SK-N-SH treated with all-trans-retinoic acid at 6 μM for 48 hours (cell line): Measurements from ENCODE around the gene MAML2.

Experiments used
- ATAC-seq: fragments of 200-7000 bp; cut with Tn5 transposase; 3 replicates; pipeline ENCODE4 v1.9.1; 2020; ENCODE audit warnings: mild to moderate bottlenecking, moderate library complexity
- ARNTL ChIP-seq: fragments of 450-650 bp; formaldehyde crosslinking; IDR thresholded peaks from 2 replicates; pipeline ENCODE4 v1.5.0; 2020; ENCODE audit warnings: low read depth, mild to moderate bottlenecking, moderate library complexity, borderline replicate concordance
- CREB5 ChIP-seq: fragments of 250-450 bp; sonication (Bioruptor Pico); IDR thresholded peaks from 2 replicates; pipeline ENCODE4 v1.5.1; 2020; ENCODE audit warnings: low read depth, mild to moderate bottlenecking, moderate library complexity
- CSDC2 ChIP-seq: fragments of 250-450 bp; sonication (Bioruptor Pico); IDR thresholded peaks from 2 replicates; pipeline ENCODE4 v1.5.0; 2020; ENCODE audit warnings: mild to moderate bottlenecking, moderate library complexity
- CSRNP3 ChIP-seq: fragments of 250-450 bp; sonication (Bioruptor Pico); IDR thresholded peaks from 2 replicates; pipeline ENCODE4 v1.5.1; 2021; ENCODE audit warnings: mild to moderate bottlenecking, moderate library complexity
- ESRRG ChIP-seq: fragments of 250-450 bp; sonication (Bioruptor Pico); IDR thresholded peaks from 2 replicates; pipeline ENCODE4 v1.6.1; 2021; ENCODE audit warnings: mild to moderate bottlenecking
- GLIS3 ChIP-seq: fragments of 250-450 bp; sonication (Bioruptor Pico); IDR thresholded peaks from 2 replicates; pipeline ENCODE4 v1.5.0; 2020; ENCODE audit warnings: mild to moderate bottlenecking, moderate library complexity
- ISL1 ChIP-seq: fragments of 250-450 bp; sonication (Bioruptor Pico); IDR thresholded peaks from 2 replicates; pipeline ENCODE4 v2.1.2; 2022; ENCODE audit warnings: mild to moderate bottlenecking, moderate library complexity
- OSR1 ChIP-seq: fragments of 250-450 bp; sonication (Bioruptor Pico); IDR thresholded peaks from 2 replicates; pipeline ENCODE4 v1.8.0; 2022; ENCODE audit warnings: moderate library complexity, mild to moderate bottlenecking, inconsistent platforms
- POU6F1 ChIP-seq: fragments of 250-450 bp; sonication (Bioruptor Pico); IDR thresholded peaks from 2 replicates; pipeline ENCODE4 v1.8.0; 2021; ENCODE audit warnings: low read depth, mild to moderate bottlenecking, moderate library complexity, borderline replicate concordance
- PPARA ChIP-seq: fragments of 250-450 bp; sonication (Bioruptor Pico); IDR thresholded peaks from 2 replicates; pipeline ENCODE4 v1.5.0; 2020; ENCODE audit warnings: mild to moderate bottlenecking, borderline replicate concordance
- RARB ChIP-seq: fragments of 250-450 bp; sonication (Bioruptor Pico); IDR thresholded peaks from 2 replicates; pipeline ENCODE4 v1.8.0; 2021; ENCODE audit warnings: mild to moderate bottlenecking, moderate library complexity
- SNAI2 ChIP-seq: fragments of 250-450 bp; sonication (Bioruptor Pico); IDR thresholded peaks from 2 replicates; pipeline ENCODE4 v1.5.0; 2020; ENCODE audit warnings: mild to moderate bottlenecking, moderate library complexity
- TCF4 ChIP-seq: fragments of 250-450 bp; sonication (Bioruptor Pico); IDR thresholded peaks from 2 replicates; pipeline ENCODE4 v1.8.0; 2021; ENCODE audit warnings: mild to moderate bottlenecking, moderate library complexity, borderline replicate concordance
- ZC3H10 ChIP-seq: fragments of 250-450 bp; sonication (Bioruptor Pico); IDR thresholded peaks from 2 replicates; pipeline ENCODE4 v1.5.1; 2021; ENCODE audit warnings: mild to moderate bottlenecking, moderate library complexity
- ZFP3 ChIP-seq: fragments of 250-450 bp; sonication (Bioruptor Pico); IDR thresholded peaks from 2 replicates; pipeline ENCODE4 v1.5.0; 2020; ENCODE audit warnings: mild to moderate bottlenecking, moderate library complexity
- ZFP30 ChIP-seq: fragments of 450-650 bp; formaldehyde crosslinking; IDR thresholded peaks from 2 replicates; pipeline ENCODE4 v1.5.0; 2022; ENCODE audit warnings: mild to moderate bottlenecking, moderate library complexity
- ZNF565 ChIP-seq: fragments of 450-650 bp; formaldehyde crosslinking; conservative IDR thresholded peaks from 2 replicates; pipeline ENCODE4 v1.5.0; 2020; ENCODE audit warnings: low read depth, mild to moderate bottlenecking, moderate library complexity
- ZNF8 ChIP-seq: fragments of 450-650 bp; formaldehyde crosslinking; IDR thresholded peaks from 2 replicates; pipeline ENCODE4 v1.5.0; 2020; ENCODE audit warnings: mild to moderate bottlenecking, moderate library complexity
- TF ChIP-seq, protein P1 (sequence below): fragments of 250-450 bp; sonication (Bioruptor Pico); IDR thresholded peaks from 2 replicates; pipeline ENCODE4 v1.8.0; 2020; ENCODE audit warnings: mild to moderate bottlenecking, moderate library complexity, borderline replicate concordance
- TF ChIP-seq, protein P2 (sequence below): fragments of 250-450 bp; sonication (Bioruptor Pico); IDR thresholded peaks from 2 replicates; pipeline ENCODE4 v1.5.0; 2020; ENCODE audit warnings: mild to moderate bottlenecking, moderate library complexity

The MAML2 gene

DNA sequence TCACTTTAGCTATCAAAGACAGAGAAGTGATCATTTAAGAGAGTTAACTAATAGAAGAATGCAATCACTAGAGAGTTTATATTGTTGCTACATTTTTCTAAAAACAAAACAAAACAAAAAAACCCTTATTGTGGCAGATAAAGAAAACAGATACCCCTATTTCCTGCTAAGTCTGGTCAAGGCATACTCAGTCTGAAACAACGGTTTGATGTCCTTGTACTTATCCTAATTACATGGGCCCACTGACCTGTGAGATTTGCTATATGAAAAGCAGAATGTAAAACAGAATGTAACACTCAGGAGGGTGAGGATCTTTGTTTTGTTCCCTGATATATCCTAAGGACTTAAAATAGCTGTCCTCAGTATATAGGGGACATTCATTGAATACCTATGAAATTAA lies 24.6 kb downstream of the MAML2 start:
- TF ChIP-seq ISL1 (CRISPR knock-in tag): no peak
- TF ChIP-seq CSDC2 (CRISPR knock-in tag): no peak
- no peak for TF ChIP-seq ARNTL
- no peak for TF ChIP-seq ZFP3 (CRISPR knock-in tag)
- TF ChIP-seq POU6F1: no peak
- TF ChIP-seq SNAI2 (CRISPR knock-in tag): no peak
- no peak for TF ChIP-seq CSRNP3 (CRISPR knock-in tag)
- no peak for TF ChIP-seq PPARA (CRISPR knock-in tag)
- TF ChIP-seq RARB (CRISPR knock-in tag): no peak
- no peak for ATAC-seq

DNA sequence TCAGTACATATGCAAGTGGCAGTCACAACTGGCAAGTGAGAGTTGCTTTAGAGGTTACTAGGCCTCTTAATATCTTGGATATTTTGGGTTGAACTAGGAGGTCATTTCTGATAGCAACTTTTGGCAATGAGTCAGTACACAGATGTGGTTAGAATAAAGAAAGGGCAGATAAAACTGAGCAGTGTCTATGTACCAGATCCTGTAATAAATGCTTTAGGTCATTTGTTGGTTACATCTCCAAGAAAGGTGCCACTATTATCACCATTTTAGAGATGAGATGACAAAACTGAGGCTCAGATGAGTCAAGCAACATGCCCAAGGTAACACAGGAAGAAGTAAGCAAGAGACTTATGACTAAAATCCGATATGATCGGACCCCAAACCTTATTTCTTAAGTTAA lies 25.0 kb downstream of the MAML2 start:
- TF ChIP-seq CSRNP3 (CRISPR knock-in tag) (no peak), OSR1 (CRISPR knock-in tag) (no peak), ARNTL (no peak), ESRRG (CRISPR knock-in tag) (no peak), RARB (CRISPR knock-in tag) (no peak), PPARA (CRISPR knock-in tag) (no peak), SNAI2 (CRISPR knock-in tag) (no peak), TCF4 (CRISPR knock-in tag) (no peak), CREB5 (CRISPR knock-in tag) (no peak), ZNF8 (CRISPR knock-in tag) (no peak), CSDC2 (CRISPR knock-in tag) (no peak), ZFP3 (CRISPR knock-in tag) (no peak), POU6F1 (no peak), ZNF565 (CRISPR knock-in tag) (no peak), GLIS3 (CRISPR knock-in tag) (no peak), ZC3H10 (no peak), ZFP30 (CRISPR knock-in tag) (no peak)
- TF ChIP-seq, protein P1, sequence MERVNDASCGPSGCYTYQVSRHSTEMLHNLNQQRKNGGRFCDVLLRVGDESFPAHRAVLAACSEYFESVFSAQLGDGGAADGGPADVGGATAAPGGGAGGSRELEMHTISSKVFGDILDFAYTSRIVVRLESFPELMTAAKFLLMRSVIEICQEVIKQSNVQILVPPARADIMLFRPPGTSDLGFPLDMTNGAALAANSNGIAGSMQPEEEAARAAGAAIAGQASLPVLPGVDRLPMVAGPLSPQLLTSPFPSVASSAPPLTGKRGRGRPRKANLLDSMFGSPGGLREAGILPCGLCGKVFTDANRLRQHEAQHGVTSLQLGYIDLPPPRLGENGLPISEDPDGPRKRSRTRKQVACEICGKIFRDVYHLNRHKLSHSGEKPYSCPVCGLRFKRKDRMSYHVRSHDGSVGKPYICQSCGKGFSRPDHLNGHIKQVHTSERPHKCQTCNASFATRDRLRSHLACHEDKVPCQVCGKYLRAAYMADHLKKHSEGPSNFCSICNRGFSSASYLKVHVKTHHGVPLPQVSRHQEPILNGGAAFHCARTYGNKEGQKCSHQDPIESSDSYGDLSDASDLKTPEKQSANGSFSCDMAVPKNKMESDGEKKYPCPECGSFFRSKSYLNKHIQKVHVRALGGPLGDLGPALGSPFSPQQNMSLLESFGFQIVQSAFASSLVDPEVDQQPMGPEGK (CRISPR knock-in tag): no peak
- TF ChIP-seq, protein P2, sequence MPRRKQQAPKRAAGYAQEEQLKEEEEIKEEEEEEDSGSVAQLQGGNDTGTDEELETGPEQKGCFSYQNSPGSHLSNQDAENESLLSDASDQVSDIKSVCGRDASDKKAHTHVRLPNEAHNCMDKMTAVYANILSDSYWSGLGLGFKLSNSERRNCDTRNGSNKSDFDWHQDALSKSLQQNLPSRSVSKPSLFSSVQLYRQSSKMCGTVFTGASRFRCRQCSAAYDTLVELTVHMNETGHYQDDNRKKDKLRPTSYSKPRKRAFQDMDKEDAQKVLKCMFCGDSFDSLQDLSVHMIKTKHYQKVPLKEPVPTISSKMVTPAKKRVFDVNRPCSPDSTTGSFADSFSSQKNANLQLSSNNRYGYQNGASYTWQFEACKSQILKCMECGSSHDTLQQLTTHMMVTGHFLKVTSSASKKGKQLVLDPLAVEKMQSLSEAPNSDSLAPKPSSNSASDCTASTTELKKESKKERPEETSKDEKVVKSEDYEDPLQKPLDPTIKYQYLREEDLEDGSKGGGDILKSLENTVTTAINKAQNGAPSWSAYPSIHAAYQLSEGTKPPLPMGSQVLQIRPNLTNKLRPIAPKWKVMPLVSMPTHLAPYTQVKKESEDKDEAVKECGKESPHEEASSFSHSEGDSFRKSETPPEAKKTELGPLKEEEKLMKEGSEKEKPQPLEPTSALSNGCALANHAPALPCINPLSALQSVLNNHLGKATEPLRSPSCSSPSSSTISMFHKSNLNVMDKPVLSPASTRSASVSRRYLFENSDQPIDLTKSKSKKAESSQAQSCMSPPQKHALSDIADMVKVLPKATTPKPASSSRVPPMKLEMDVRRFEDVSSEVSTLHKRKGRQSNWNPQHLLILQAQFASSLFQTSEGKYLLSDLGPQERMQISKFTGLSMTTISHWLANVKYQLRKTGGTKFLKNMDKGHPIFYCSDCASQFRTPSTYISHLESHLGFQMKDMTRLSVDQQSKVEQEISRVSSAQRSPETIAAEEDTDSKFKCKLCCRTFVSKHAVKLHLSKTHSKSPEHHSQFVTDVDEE (CRISPR knock-in tag): no peak
- ATAC-seq: no peak
